Mucosa of descending colon (tissue), 3 donors: ENCODE measurements around the gene YPEL2. TPM values are rescaled to one million over a fixed set of nuclear protein-coding genes. Genes with fewer than 3 reads are reported as not detected.
"Not testable (repeated sequence)": the region's sequence is repeated elsewhere in the genome, so short reads cannot be mapped to it uniquely, and the experiment has no call there.

Experiments
- ATAC-seq: fragments of 200-7000 bp; cut with Tn5 transposase; one replicate; pipeline ENCODE4 v1.9.1; 2020; ENCODE audit warnings: mild to moderate bottlenecking, moderate library complexity
- DNase-seq, 3 donors: peaks; one replicate each; pipeline ENCODE4 v3.0.0-alpha.2; 2020
- H3K36me3 ChIP-seq: fragments of 200-600 bp; one replicate; pipeline ENCODE4 v1.8.0; 2021; ENCODE audit warnings: low read depth, mild to moderate bottlenecking
- H3K4me1 ChIP-seq: fragments of 200-600 bp; one replicate; pipeline ENCODE4 v1.8.0; 2021; ENCODE audit warnings: low read depth, mild to moderate bottlenecking
- H3K4me3 ChIP-seq: fragments of 200-600 bp; one replicate; pipeline ENCODE4 v1.8.0; 2021; ENCODE audit warnings: mild to moderate bottlenecking
- H3K9me3 ChIP-seq: fragments of 200-600 bp; one replicate; pipeline ENCODE4 v1.8.0; 2021; ENCODE audit warnings: mild to moderate bottlenecking
- CTCF ChIP-seq: fragments of 200-600 bp; IDR thresholded peaks from one replicate; pipeline ENCODE4 v1.8.0; 2022; ENCODE audit warnings: antibody characterized with exemption, mild to moderate bottlenecking
- intact Hi-C, 2 donors: fragments of 100-400 bp; cut with DNase I in 1 of 2; cut with micrococcal nuclease in 1 of 2; formaldehyde crosslinking; loops; one replicate each; pipeline versions ENCODE4 v1.11.0 to v1.11.1; 2022; cut with DNase I, micrococcal nuclease
- total RNA-seq, 3 donors: library from RNA; stranded (reverse); fragmentation: NEBNext Ultra II Directional in 2 of 3; extraction: Animal tissue kit (Norgen Biotek cat#: 25700) in 2 of 3; gene quantifications; one replicate each; pipeline versions ENCODE4 v1.2.1 to v1.2.4, GENCODE V29; 2021 to 2023
- donor health status: DM: no; HTN: no; CAD: no; lungs with moderate emphysema.
- donor health status: DM: no; HTN: no; CAD: no.
- donor health status: DM: no; HTN: yes; CAD: no.

Gene YPEL2
- total RNA-seq, 3 donors from 2014 or later = 29.6 to 33.8 (median 32.8) TPM

GRCh38 chr17:59304811-59305210 lies 26.6 kb upstream of the YPEL2 start:
- Histone ChIP-seq H3K36me3 (no peaks in the 10 kb centered on the region), H3K4me3 (no peak overlapping the region), H3K9me3 (no peaks in the 10 kb centered on the region), H3K4me1 (peaks cover 15% of the 10 kb centered on the region)
- ATAC-seq (peak; percentile 80), DNase-seq (no peak)
- intact Hi-C loops = no loop called here
- TF ChIP-seq CTCF = no peak

- intact Hi-C loops = no loop called here
- ATAC-seq = no peak
- H3K4me3 ChIP-seq = no peak overlapping the region
- TF ChIP-seq CTCF = no peak
- no peaks in the 10 kb centered on the region for H3K9me3 ChIP-seq
- H3K36me3 ChIP-seq = no peaks in the 10 kb centered on the region
- H3K4me1 ChIP-seq = peaks cover 7% of the 10 kb centered on the region
- no peak for DNase-seq
Measured at GRCh38 chr17:59310263-59310920, 21.1 kb upstream of the YPEL2 start.

- ATAC-seq (peak; percentile 97), DNase-seq (peak in 1 of 3 donors; percentile 72)
- intact Hi-C loops = loop anchor here in 1 of 2 donors (1.0 kb wide), 1 partner anchor 130 kb away; no protein-coding TSS in a partner anchor
- Histone ChIP-seq H3K4me3 (no peak overlapping the region), H3K4me1 (peaks cover 6% of the 10 kb centered on the region), H3K9me3 (no peaks in the 10 kb centered on the region), H3K36me3 (no peaks in the 10 kb centered on the region)
- peak; percentile 70 for TF ChIP-seq CTCF
Measured at GRCh38 chr17:59311051-59311468, 20.4 kb upstream of the YPEL2 start.

GRCh38 chr17:59311521-59311920 lies 19.9 kb upstream of the YPEL2 start:
- H3K36me3 ChIP-seq, DNase-seq, H3K4me1 ChIP-seq, H3K9me3 ChIP-seq, ATAC-seq, H3K4me3 ChIP-seq: not testable (repeated sequence)
- intact Hi-C loops = loop anchor here in 1 of 2 donors (1.0 kb wide), 1 partner anchor 130 kb away; no protein-coding TSS in a partner anchor

- no peak for DNase-seq
- ATAC-seq = no peak
Measured at GRCh38 chr17:59315866-59316265, 15.6 kb upstream of the YPEL2 start.

More at GRCh38 chr17:59315866-59316265, 15.6 kb upstream of the YPEL2 start:
- Histone ChIP-seq H3K4me1 (peaks cover 3% of the 10 kb centered on the region), H3K9me3 (no peaks in the 10 kb centered on the region), H3K36me3 (no peaks in the 10 kb centered on the region), H3K4me3 (no peak overlapping the region)
- TF ChIP-seq CTCF = no peak
- intact Hi-C loops = no loop called here
